Peyer's patch (tissue), 4 donors: Measurements from ENCODE around the gene SEC14L3.

Source experiments
- CTCF ChIP-seq, 6 experiments: fragments of 450-650 bp in 4 of 6; fragments of 200-600 bp in 2 of 6; sonication (generic) in 1 of 6; IDR thresholded peaks; one replicate each; pipeline ENCODE4 v1.5.1; 2017 to 2019; ENCODE audit warnings: antibody characterized with exemption in 6 of 6, mild to moderate bottlenecking in 3 of 6, moderate library complexity in 1 of 6
- POLR2A ChIP-seq, 2 donors: fragments of 450-650 bp; IDR thresholded peaks; one replicate each; pipeline ENCODE4 v1.5.1; 2017; ENCODE audit warnings: antibody characterized with exemption in 2 of 2, mild to moderate bottlenecking in 2 of 2, moderate library complexity in 2 of 2

DNA sequence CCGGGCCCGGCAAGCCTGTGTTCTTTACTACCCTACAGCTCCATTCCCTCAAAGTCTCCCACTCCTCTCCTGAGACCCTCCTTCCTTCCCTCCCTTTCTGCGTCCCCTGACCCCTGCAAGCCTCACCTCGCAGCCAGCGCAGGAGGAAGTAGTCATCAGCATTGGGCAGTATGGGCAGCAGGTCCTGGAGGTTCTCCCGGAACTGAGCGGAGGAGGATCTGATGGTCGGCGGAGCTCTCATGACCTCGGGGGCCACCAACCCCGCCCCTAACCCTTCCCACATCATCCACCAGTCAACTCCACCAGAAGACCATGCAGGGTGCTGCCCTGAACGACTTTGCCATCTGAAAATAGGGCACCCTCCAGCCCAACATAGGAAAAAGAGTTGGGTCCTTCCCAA, 31.7 kb upstream of the SEC14L3 start:
- no peak for TF ChIP-seq CTCF (IDR thresholded peaks at IDR 0.05)
- no peak for TF ChIP-seq POLR2A (IDR thresholded peaks at IDR 0.05)
